ENCODE results near the gene UBE2M. TPM values are rescaled to one million over a fixed set of nuclear protein-coding genes. Genes with fewer than 3 reads are reported as not detected.

Gene UBE2M
- total RNA-seq, 1 experiment from 2014 or later: 62.8 TPM

- Histone ChIP-seq H3K27me3 (no peaks in the 10 kb centered on the region), H3K4me1 (peaks cover 3% of the 10 kb centered on the region; the same call in 1 of the 2 replicates), H3K36me3 (no peaks in the 10 kb centered on the region), H3K9me3 (replicated peaks) (no peaks in the 10 kb centered on the region), H3K27ac (no peak overlapping the region), H3K4me3 (no peak overlapping the region)
- DNase-seq: no peak
These were observed 4.0 kb upstream of the UBE2M start for GRCh38 chr19:58562122-58563033.

GRCh38 chr19:58561373-58562121 is 3.1 kb upstream of the UBE2M start:
- Histone ChIP-seq H3K4me3 (no peak overlapping the region), H3K27ac (no peak overlapping the region)

DNA sequence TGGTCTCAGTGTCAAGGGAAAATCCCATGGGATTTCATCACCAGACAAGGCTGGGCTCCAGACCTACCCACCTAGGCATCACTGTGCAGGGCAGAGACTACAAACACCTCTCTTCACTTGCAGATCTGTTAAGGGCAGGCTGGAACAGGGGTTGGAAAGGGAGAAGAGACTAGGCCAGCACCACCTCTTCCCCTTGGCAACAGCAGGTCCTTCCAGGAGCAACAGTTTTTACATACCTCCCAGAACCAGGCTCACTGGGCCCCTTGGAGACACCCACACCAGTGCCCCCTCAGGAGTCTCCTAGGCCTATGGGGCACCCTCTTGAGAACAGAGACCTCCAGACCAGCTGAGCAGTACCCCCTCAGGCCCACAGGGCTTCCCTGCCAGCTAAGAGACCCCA is 2.5 kb upstream of the UBE2M start:
- Histone ChIP-seq H3K27me3 (no peaks in the 10 kb centered on the region), H3K4me3 (no peak overlapping the region), H3K27ac (no peak overlapping the region), H3K9me3 (replicated peaks) (no peaks in the 10 kb centered on the region), H3K36me3 (peaks cover 9% of the 10 kb centered on the region), H3K4me1 (peaks cover 3% of the 10 kb centered on the region; the same call in 1 of the 2 replicates)
- no peak for DNase-seq

More at GRCh38 chr19:58561373-58562121, 3.1 kb upstream of the UBE2M start:
- Histone ChIP-seq H3K27me3 (no peaks in the 10 kb centered on the region), H3K9me3 (replicated peaks) (no peaks in the 10 kb centered on the region), H3K4me1 (peaks cover 3% of the 10 kb centered on the region; the same call in 1 of the 2 replicates), H3K36me3 (peaks cover 4% of the 10 kb centered on the region)
- no peak for DNase-seq

DNA sequence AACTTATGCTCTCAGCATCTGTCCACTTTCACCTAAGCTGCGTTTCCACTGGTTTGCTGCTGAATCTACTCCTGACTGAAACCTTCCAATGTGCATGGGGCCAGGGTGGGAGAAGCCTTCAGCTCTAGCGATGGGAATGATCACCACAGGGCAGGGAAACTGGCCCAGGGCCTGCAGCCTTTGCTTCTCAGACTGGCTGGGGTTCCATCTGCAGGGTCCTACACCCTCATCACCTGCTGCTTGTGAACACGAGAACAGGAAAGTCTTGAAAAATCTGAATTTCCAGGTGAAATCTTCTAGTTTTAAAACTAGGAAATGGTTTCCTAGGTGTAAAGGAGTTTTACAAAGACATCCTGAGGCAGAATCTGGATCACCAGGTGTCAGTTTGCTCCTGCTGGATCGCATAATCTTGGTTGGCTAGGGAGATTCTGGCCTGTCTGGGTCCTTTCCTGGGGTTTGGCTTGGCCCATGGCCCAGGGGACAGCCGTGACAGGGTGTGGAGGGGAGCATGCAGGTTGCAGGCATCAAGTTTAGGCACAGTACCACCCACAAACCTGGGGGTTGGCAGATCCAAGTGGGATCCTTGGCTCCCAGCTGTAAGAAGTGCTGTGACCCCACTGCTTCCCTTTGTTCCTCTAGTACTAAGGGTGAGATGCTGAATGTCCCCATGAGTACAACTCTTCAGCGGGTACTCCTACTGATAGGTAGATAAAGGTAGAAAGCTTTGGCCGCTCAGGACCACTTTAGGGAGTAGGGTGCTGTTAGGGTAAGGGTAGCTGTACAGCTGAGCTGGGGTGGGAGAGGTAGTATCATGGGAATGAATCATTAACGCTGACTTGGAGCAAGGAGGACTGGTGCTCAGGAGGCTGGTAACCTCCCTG is 1.8 kb upstream of the UBE2M start:
- peak overlapping the region; percentile 62 for H3K4me3 ChIP-seq
- peaks cover 9% of the 10 kb centered on the region for H3K36me3 ChIP-seq
- H3K9me3 ChIP-seq (replicated peaks): no peaks in the 10 kb centered on the region
- DNase-seq: no peak
- H3K27me3 ChIP-seq: no peaks in the 10 kb centered on the region
- H3K27ac ChIP-seq: peak overlapping the region; percentile 84; the same call in 1 of the 2 replicates
- peaks cover 3% of the 10 kb centered on the region; the same call in 1 of the 2 replicates for H3K4me1 ChIP-seq

DNA sequence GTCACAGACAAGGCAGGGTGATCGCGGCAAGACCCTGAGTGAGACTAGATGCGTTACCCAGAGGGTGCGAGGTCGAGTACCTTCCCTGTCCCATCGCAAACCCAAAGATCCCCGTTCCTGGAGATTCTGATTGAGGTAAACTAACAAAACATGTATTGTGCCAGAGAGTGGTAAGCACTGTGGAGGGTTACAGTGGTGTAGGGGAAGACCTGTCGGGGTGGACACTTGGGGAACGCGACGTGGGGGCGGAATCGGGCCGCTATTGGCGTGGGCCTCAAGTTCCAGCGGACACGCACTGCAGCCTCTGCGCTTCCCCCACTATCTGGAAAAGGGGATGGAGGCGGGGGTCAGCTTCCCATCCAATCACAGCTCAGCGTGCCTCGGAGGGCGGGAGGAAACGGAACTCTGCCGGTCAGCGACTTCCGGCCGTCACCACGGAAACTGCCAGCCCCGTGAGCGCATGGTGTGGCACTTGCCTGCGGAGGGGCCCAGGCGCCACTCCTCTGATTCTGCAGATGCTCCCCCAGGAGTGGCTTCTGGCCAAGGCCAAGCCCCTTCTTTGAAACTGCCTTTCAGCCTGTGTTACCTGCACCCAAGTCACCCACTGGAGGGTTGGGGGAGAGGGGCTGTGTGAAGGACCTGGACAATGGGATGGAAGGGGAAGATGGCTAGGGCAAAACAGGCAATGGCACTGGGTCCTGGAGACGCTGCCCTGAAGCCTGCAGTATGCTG is 1.0 kb upstream of the UBE2M start:
- no peaks in the 10 kb centered on the region for H3K9me3 ChIP-seq (replicated peaks)
- peak overlapping the region; percentile 84 for H3K27ac ChIP-seq
- H3K4me3 ChIP-seq: peak overlapping the region; percentile 62
- H3K36me3 ChIP-seq: peaks cover 9% of the 10 kb centered on the region
- H3K4me1 ChIP-seq: peaks cover 3% of the 10 kb centered on the region; the same call in 1 of the 2 replicates
- DNase-seq: peak; percentile 94
- H3K27me3 ChIP-seq: no peaks in the 10 kb centered on the region

DNA sequence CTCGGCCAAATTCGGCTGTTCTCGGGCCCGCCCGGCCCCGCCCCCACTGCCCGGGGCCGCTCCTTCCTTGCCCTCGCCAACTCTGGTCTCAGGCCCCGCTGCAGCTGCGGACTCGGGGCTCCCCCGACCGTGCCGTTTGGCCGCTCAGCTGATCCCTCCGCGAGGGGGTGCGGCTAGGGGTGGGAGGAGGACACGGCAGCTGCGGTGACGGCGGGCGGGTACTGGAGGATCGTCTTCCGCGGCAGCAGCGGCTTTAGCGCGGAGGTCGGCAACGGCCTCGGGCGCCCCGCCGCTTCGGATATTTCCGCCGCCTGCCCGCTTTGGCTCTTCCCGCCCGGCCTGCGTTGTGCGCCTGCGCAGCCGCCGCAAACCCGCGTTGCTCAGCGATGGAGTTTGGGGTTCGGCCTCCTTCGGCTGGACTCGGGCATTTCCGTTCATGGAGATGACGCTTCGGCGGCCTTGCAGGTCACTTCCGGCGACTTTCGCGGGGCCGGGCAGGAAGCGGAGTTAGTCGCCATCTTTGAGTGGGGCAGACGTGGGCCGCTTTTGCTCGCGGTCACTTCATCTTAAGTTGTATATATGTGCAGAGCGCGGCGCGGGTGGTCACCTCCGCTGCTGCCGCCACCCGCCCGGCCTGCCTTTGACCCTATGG is 338 bp upstream of the UBE2M start:
- Histone ChIP-seq H3K27ac (peak overlapping the region; percentile 84), H3K4me3 (peak overlapping the region; percentile 62), H3K9me3 (replicated peaks) (no peaks in the 10 kb centered on the region), H3K4me1 (peaks cover 3% of the 10 kb centered on the region; the same call in 1 of the 2 replicates), H3K36me3 (peaks cover 9% of the 10 kb centered on the region), H3K27me3 (no peaks in the 10 kb centered on the region)
- DNase-seq: peak; percentile 98

DNA sequence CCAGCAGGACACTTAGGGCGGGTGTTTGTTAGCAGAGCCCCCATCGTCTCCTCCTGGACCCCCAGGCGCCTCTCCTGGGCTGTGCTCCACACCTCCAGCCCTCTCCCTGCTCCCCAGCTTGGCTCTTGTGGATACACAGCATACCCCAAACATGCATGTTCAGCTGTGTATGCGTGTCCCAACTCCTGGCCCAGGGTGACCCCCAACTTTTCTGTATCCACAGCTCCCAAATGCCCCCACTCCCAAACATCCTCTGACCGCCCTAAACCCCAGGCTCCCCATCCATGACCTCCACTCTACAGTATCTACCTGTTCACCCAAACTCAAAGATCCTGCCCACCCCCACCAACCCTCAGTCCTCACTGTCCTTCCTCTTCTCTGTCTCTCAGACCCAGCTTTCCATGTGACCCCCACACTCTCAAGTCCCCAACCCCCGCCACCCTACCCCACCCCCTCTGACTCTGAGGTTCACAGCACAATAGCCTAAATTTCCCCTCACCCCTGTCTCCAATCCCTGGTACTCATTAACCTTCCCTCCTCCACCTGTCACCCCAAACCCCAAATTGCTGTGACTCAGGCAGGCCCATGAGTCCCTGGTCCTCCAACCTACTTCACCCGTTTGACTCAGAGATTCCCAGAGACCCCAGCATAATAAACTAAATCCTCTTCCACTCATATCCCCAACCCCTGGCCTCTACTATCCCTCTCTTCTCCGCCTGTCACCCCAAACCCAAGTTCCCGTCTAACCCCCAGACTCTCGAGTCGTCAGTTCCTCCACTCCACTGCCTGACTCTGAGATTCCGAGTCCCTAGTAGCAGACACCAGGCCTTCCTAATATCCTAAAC is 968 bp downstream of the UBE2M start:
- peaks cover 3% of the 10 kb centered on the region; the same call in 1 of the 2 replicates for H3K4me1 ChIP-seq
- no peak for DNase-seq
- peaks cover 14% of the 10 kb centered on the region for H3K36me3 ChIP-seq
- peak overlapping the region; percentile 41 for H3K27ac ChIP-seq
- H3K9me3 ChIP-seq (replicated peaks): no peaks in the 10 kb centered on the region
- H3K27me3 ChIP-seq: no peaks in the 10 kb centered on the region
- H3K4me3 ChIP-seq: peak overlapping the region; percentile 62

- Histone ChIP-seq H3K27me3 (no peaks in the 10 kb centered on the region), H3K4me3 (no peak overlapping the region), H3K9me3 (replicated peaks) (no peaks in the 10 kb centered on the region), H3K4me1 (peaks cover 3% of the 10 kb centered on the region; the same call in 1 of the 2 replicates), H3K27ac (no peak overlapping the region), H3K36me3 (peaks cover 20% of the 10 kb centered on the region)
- DNase-seq: no peak
These were observed 1.7 kb downstream of the UBE2M start for GRCh38 chr19:58556622-58557220.

DNA sequence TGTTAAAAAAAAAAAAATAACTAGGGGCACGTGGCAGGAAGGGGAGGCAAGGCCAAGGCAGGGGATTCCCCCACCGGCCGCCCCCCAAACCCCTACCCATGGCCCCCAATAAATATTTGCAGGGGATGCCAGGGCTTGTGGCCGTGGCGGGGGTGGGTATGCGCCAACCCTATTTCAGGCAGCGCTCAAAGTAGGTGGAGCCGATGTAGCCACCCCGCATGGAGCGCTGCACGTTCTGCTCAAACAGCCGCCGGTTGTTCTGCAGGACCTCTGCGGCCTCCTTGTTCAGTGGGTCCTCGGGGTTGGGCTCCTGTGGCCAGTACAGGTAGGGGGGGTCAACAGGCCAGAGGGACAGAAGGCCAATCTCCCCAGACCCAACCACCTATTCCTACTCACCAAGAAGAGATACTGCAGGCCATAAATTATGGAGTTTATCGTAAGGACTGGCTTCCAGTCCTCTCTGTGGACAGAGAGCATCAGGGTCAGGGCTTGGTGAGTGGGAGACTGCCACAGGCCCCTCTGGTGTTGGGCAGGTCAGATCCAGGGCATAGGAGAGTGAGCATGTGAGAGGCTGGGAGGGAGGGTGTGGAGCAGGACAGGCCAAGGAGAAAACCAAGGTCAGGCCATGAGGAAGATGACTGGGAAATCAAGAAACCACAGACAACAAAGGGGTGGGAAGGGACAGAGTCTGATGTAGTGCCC is 2.3 kb downstream of the UBE2M start:
- Histone ChIP-seq H3K27ac (no peak overlapping the region), H3K4me3 (no peak overlapping the region)

DNA sequence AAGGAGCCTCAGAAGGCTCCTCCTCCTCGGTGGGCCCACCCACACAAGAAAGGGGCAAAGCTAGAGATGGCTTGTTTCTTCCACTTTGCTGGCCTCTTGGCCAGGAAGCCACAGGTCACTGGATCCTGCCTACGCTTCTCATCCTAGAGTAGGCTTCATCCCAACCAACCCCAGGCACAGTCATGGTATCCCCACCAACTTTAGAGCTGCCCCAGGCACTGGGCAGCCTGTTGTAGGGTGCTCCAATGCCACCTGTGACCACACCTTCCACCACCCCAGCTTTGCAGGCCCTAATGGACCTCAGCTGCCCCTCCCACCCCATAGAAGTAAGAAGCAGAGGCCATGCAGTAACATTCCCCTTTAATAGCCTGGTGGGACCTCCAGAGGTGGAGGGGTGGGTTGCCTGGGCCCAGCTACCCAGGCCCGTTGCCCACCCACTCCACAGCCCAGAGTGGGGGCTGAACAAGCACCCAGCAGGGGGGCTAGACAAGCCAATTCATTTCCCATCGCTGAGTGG is 3.0 kb downstream of the UBE2M start:
- H3K4me1 ChIP-seq: peaks cover 3% of the 10 kb centered on the region; the same call in 1 of the 2 replicates
- peak overlapping the region; percentile 32; the same call in 1 of the 2 replicates for H3K27ac ChIP-seq
- H3K9me3 ChIP-seq (replicated peaks): no peaks in the 10 kb centered on the region
- peaks cover 33% of the 10 kb centered on the region for H3K36me3 ChIP-seq
- peak overlapping the region; percentile 60 for H3K4me3 ChIP-seq
- no peak for DNase-seq
- H3K27me3 ChIP-seq: no peaks in the 10 kb centered on the region

More for the DNA sequence above, 2.3 kb downstream of the UBE2M start:
- H3K27me3 ChIP-seq: no peaks in the 10 kb centered on the region
- peaks cover 3% of the 10 kb centered on the region; the same call in 1 of the 2 replicates for H3K4me1 ChIP-seq
- peaks cover 26% of the 10 kb centered on the region for H3K36me3 ChIP-seq
- H3K9me3 ChIP-seq (replicated peaks): no peaks in the 10 kb centered on the region
- DNase-seq: no peak

- Histone ChIP-seq H3K9me3 (replicated peaks) (no peaks in the 10 kb centered on the region), H3K4me3 (peak within 1 kb of the TSS; percentile 60), H3K27me3 (no peaks in the 10 kb centered on the region), H3K36me3 (peaks cover 40% of the 10 kb centered on the region), H3K27ac (peak within 1 kb of the TSS; percentile 32; the same call in 1 of the 2 replicates), H3K4me1 (peaks cover under 1% of the 10 kb centered on the region; the same call in 1 of the 2 replicates)
- DNase-seq: peak; percentile 95 to 97
These were observed 3.7 kb downstream of the UBE2M start, which contains the start of gene CHMP2A for GRCh38 chr19:58554494-58555368. Gene CHMP2A, minus strand, starts transcription at chr19:58555105. Its CDS starts 893 bp downstream, at chr19:58554212.

Data from SJCRH30 (cell line).